K562 (cell line): ENCODE measurements around the gene APOL3.

Experiments
- CTCF ChIP-seq, 3 experiments: IDR thresholded peaks in 2 of 3; conservative IDR thresholded peaks in 1 of 3; 2 replicates each; pipeline ENCODE4 v1.5.1; 2011 to 2012; ENCODE audit warnings: low read length in 3 of 3, mild to moderate bottlenecking in 3 of 3, control low read depth in 2 of 3, improper control_type of control experiment in 1 of 3, inconsistent platforms in 1 of 3, low read depth in 1 of 3, mixed read lengths in 1 of 3, moderate library complexity in 1 of 3; ENCODE audit not compliant: insufficient read depth in 2 of 3
- HDAC8 ChIP-seq: fragments of 450-650 bp; IDR thresholded peaks from 2 replicates; pipeline ENCODE4 v1.6.1; 2016; ENCODE audit warnings: mild to moderate bottlenecking, missing genetic modification characterization, moderate library complexity, missing compliant biosample characterization
- YY1 ChIP-seq, 3 experiments: IDR thresholded peaks; 2 replicates each; pipeline ENCODE4 v1.6.1; 2011; ENCODE audit warnings: low read length in 2 of 3, mild to moderate bottlenecking in 2 of 3, moderate library complexity in 2 of 3, borderline replicate concordance in 1 of 3, control low read depth in 1 of 3, low read depth in 1 of 3; ENCODE audit not compliant: insufficient read depth in 3 of 3, insufficient replicate concordance in 2 of 3, control insufficient read depth in 1 of 3, insufficient read length in 1 of 3; ENCODE audit errors: extremely low read depth in 1 of 3

- TF ChIP-seq CTCF (IDR thresholded peaks at IDR 0.05 in 2 of 3, conservative IDR thresholded peaks at IDR 0.05 in 1 of 3; ENCODE audit: insufficient read depth in 2 of 3, low read depth in 1 of 3, low read length in 3 of 3) (no peak), HDAC8 (no peak), YY1 (IDR thresholded peaks at IDR 0.05; ENCODE audit: borderline replicate concordance in 1 of 3, control insufficient read depth in 1 of 3, extremely low read depth in 1 of 3, insufficient read depth in 3 of 3, insufficient read length in 1 of 3, insufficient replicate concordance in 2 of 3, low read depth in 1 of 3, low read length in 2 of 3) (no peak)
These were observed 11.1 kb downstream of the APOL3 start for GRCh38 chr22:36149441-36149840.
